ENCODE results near the gene FLT3LG.
"Not testable (repeated sequence)": the region's sequence is repeated elsewhere in the genome, so short reads cannot be mapped to it uniquely, and the experiment has no call there.

The FLT3LG gene

GRCh38 chr19:49468746-49469447 is 5.1 kb upstream of the FLT3LG start:
- H3K4me3 Mint-ChIP-seq = peak overlapping the region; percentile 71
- H3K36me3 Mint-ChIP-seq = peaks cover 1% of the 10 kb centered on the region
- no peaks in the 10 kb centered on the region for H3K27me3 Mint-ChIP-seq
- H3K4me1 Mint-ChIP-seq = peaks cover 45% of the 10 kb centered on the region
- no peaks in the 10 kb centered on the region for H3K9me3 Mint-ChIP-seq
- peak overlapping the region; percentile 80 for H3K27ac Mint-ChIP-seq

- Mint-ChIP-seq H3K9me3 (no peaks in the 10 kb centered on the region), H3K27ac (peak overlapping the region; percentile 68), H3K36me3 (no peaks in the 10 kb centered on the region), H3K27me3 (no peaks in the 10 kb centered on the region), H3K4me1 (peaks cover 49% of the 10 kb centered on the region), H3K4me3 (peak overlapping the region; percentile 36)
Measured at GRCh38 chr19:49469828-49470614, 4.0 kb upstream of the FLT3LG start.

DNA sequence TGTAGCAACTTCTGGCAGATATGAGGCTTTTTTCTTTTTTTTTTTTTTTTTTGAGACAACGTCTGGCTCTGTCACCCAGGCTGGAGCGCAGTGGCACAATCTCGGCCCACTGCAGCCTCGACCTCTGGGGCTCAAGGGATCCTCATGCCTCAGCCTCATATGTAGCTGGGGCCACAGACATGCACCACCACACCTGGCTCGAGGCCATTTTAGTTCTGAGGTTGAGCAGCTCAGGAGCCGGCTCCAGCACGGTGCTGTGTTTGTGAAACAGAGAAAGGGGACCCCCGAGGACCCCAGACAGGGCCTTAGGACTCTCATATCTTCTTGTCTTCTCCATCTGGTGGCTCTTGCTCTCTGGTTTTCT is 3.4 kb upstream of the FLT3LG start:
- Mint-ChIP-seq H3K27ac (peak overlapping the region; percentile 68), H3K36me3 (no peaks in the 10 kb centered on the region), H3K4me3 (peak overlapping the region; percentile 36), H3K27me3 (no peaks in the 10 kb centered on the region), H3K4me1 (peaks cover 55% of the 10 kb centered on the region), H3K9me3 (no peaks in the 10 kb centered on the region)

DNA sequence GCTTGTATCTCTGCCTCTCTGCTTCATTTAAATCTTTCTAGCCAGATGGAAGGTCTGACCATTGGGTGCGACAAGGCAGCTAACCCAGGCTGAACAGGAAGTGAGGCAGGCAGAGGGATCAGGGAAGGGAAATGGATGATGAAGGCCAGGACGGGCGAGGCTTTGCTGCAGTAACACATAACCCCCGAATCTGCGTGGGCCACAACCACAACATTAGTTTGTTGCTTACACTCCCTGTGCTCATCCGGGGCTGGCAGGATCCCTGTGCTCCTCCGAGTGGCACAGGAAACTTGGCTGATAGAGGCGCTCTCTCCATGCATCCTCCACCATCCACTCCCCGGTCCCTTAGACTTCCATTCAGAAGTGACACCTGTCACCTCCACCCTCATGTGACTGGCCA is 1.1 kb upstream of the FLT3LG start:
- Mint-ChIP-seq H3K27me3 (no peaks in the 10 kb centered on the region), H3K4me3 (peak overlapping the region; percentile 96), H3K27ac (peak overlapping the region; percentile 98), H3K36me3 (peaks cover 3% of the 10 kb centered on the region), H3K9me3 (no peaks in the 10 kb centered on the region), H3K4me1 (peaks cover 66% of the 10 kb centered on the region)

DNA sequence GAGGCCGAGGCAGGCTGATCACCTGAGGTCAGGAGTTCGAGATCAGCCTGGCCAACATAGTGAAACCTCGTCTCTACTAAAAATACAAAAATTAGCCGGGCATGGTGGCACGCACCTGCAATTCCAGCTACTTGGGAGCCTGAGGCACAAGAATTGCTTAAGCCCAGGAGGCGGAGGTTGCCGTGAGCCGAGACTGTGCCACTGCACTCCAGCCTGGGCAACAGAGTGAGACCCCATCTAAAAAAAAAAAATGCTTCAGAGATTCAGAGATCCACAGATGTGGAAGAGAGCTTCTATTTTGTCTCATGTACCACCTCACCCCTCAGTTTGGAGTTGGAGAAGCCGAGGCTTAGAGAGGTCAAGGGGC is 531 bp upstream of the FLT3LG start:
- Mint-ChIP-seq H3K4me1 (peaks cover 65% of the 10 kb centered on the region), H3K27ac (peak overlapping the region; percentile 98), H3K4me3 (peak overlapping the region; percentile 96)
- not testable (repeated sequence) for H3K36me3 Mint-ChIP-seq, H3K9me3 Mint-ChIP-seq, H3K27me3 Mint-ChIP-seq

DNA sequence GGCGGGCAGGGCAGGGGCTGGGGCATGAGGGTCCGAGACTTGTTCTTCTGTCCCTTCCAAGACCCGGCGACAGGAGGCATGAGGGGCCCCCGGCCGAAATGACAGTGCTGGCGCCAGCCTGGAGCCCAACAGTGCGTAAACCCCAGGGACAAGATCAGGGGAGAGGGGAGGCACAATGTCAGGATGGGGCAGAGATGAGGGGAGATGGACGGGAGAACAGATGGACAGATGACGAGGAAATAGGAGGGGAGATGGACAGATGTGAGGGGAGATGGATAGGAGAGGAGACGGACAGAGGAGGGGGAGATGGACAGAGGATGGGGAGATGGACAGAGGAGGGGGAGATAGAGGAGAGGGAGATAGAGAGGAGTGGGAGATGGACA is 518 bp downstream of the FLT3LG start:
- Mint-ChIP-seq H3K27me3 (no peaks in the 10 kb centered on the region), H3K9me3 (no peaks in the 10 kb centered on the region), H3K4me3 (peak overlapping the region; percentile 96), H3K27ac (peak overlapping the region; percentile 98), H3K36me3 (peaks cover 3% of the 10 kb centered on the region), H3K4me1 (peaks cover 59% of the 10 kb centered on the region)

GRCh38 chr19:49475191-49475917 is 1.3 kb downstream of the FLT3LG start:
- Mint-ChIP-seq H3K4me3 (peak overlapping the region; percentile 96), H3K36me3 (peaks cover 3% of the 10 kb centered on the region), H3K27me3 (no peaks in the 10 kb centered on the region), H3K27ac (peak overlapping the region; percentile 98), H3K4me1 (peaks cover 51% of the 10 kb centered on the region), H3K9me3 (no peaks in the 10 kb centered on the region)

GRCh38 chr19:49475995-49476880 is 2.2 kb downstream of the FLT3LG start:
- H3K4me1 Mint-ChIP-seq = peaks cover 47% of the 10 kb centered on the region
- peak overlapping the region; percentile 98 for H3K27ac Mint-ChIP-seq
- peak overlapping the region; percentile 96 for H3K4me3 Mint-ChIP-seq
- H3K9me3 Mint-ChIP-seq = no peaks in the 10 kb centered on the region
- H3K36me3 Mint-ChIP-seq = peaks cover 3% of the 10 kb centered on the region
- no peaks in the 10 kb centered on the region for H3K27me3 Mint-ChIP-seq

DNA sequence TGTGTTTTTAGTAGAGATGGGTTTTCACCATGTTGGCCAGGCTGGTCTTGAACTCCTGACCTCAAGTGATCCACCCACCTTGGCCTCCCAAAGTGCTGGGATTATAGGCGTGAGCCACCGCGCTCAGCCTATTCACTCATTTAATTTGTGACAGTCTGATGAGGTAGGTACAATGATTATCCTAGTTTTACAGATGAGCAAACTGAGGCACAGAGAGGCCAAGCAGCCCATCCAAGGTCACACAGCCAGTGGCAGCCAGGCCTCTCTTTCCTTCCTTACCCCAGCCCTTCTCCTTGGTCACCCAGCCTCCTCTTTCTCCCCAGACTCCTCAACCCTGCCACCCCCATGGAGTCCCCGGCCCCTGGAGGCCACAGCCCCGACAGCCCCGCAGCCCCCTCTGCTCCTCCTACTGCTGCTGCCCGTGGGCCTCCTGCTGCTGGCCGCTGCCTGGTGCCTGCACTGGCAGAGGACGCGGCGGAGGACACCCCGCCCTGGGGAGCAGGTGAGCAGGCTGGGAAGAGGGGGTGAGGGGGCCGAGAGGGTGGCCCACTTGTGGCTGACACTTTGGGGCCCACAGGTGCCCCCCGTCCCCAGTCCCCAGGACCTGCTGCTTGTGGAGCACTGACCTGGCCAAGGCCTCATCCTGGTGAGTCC is 6.1 kb downstream of the FLT3LG start:
- H3K27me3 Mint-ChIP-seq = no peaks in the 10 kb centered on the region
- no peaks in the 10 kb centered on the region for H3K9me3 Mint-ChIP-seq
- peak overlapping the region; percentile 59 for H3K27ac Mint-ChIP-seq
- no peak overlapping the region for H3K4me3 Mint-ChIP-seq
- peaks cover 25% of the 10 kb centered on the region for H3K4me1 Mint-ChIP-seq
- peaks cover 3% of the 10 kb centered on the region for H3K36me3 Mint-ChIP-seq

DNA sequence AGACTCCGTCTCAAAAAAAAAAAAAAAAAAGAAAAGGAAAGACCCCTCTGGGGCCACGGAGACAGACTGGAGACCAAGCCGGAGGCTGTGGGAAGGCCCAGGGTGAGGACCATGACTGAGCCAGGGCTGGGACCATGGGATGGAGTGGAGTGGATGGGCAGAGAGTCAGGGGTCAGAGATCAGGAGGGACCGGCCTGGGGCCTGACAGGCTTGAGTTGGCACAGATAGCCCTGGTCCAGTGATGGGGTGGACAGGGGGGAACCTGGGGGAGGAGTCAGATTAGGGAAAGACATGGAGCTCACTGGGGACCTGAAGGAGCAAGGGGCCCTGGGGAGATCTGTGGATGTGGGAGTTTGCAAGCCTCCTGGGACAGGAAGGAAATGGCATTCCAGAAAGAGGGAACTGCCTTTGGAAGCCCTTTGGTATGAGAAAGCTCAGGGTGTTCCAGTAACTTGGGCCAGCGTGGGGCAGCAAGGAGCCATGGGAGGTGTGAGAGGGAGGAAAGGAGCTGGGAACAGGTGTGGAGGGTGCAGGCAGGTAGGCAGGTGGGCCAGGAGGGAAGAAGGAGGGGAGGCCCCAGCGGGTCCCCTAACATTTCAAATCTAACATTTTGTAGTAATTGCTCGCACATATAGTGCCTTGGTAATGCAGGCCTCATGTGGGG is 7.1 kb downstream of the FLT3LG start:
- Mint-ChIP-seq H3K4me3 (no peak overlapping the region), H3K4me1 (peaks cover 15% of the 10 kb centered on the region), H3K27ac (no peak overlapping the region), H3K27me3 (no peaks in the 10 kb centered on the region), H3K9me3 (no peaks in the 10 kb centered on the region), H3K36me3 (peaks cover 4% of the 10 kb centered on the region)

DNA sequence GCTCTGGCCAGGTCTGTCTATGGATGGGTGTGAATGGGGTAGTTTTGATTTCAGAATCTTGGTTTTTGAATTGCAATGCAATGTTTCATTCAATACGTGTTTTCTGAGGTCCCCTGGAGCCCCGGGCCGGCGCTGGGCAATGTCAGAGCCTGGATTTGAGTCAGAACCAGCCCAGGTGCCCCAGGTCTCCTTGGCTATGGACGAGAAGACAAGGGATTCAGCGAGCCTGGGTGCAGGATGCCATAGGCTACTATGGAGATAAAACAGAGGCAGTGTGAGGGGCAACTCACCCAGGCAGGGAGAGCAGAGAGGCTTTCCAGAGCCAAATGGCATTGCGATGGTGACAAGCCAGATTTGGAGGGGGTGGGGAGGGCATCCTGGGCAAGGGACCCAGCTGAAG is 12.2 kb downstream of the FLT3LG start:
- Mint-ChIP-seq H3K4me1 (peaks cover 23% of the 10 kb centered on the region), H3K9me3 (no peaks in the 10 kb centered on the region), H3K4me3 (peak overlapping the region; percentile 26), H3K27me3 (no peaks in the 10 kb centered on the region), H3K27ac (peak overlapping the region; percentile 88), H3K36me3 (peaks cover 36% of the 10 kb centered on the region)

DNA sequence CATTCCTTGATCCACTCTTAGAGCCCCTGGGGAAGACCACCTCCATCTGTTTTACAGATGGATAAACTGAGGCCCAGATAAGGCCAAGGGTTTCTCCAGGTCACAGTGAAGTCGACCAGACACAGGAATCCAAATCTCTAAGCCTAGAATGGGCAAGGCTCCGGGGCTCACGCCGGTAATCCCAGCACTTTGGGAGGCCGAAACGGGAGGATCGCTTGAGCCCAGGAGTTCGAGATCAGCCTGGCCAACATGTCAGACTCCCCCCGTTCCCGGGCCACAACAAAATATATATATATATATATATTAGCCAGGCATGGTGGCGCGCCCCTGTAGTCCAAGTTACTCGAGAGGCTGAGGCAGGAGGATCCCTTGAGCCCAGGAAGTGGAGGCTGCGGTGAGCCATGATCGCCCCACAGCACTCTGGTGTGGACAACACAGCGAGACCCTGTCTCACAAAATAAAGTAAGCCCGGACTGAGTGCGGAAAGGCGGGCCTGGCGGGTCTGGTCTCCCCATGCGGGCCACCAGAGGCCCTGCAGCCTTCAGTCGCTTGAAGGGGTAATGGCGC is 12.8 kb downstream of the FLT3LG start:
- H3K27ac Mint-ChIP-seq = peak overlapping the region; percentile 99
- peaks cover 21% of the 10 kb centered on the region for H3K4me1 Mint-ChIP-seq
- H3K9me3 Mint-ChIP-seq = no peaks in the 10 kb centered on the region
- H3K27me3 Mint-ChIP-seq = no peaks in the 10 kb centered on the region
- peaks cover 36% of the 10 kb centered on the region for H3K36me3 Mint-ChIP-seq
- H3K4me3 Mint-ChIP-seq = peak overlapping the region; percentile 94

GRCh38 chr19:49487277-49488045 is 13.4 kb downstream of the FLT3LG start, which contains the start of gene RPL13A:
TSS of gene RPL13A (plus strand) at chr19:49487608. CDS start at chr19:49487630, 22 bp downstream.
- Mint-ChIP-seq H3K9me3 (no peaks in the 10 kb centered on the region), H3K27me3 (no peaks in the 10 kb centered on the region), H3K4me1 (peaks cover 24% of the 10 kb centered on the region), H3K27ac (peak within 1 kb of the TSS; percentile 99), H3K4me3 (peak within 1 kb of the TSS; percentile 94), H3K36me3 (peaks cover 36% of the 10 kb centered on the region)
